ENCODE data around the gene GIPR.

- no peak for TF ChIP-seq USF1 (IDR thresholded peaks at IDR 0.05; ENCODE audit: borderline replicate concordance, low read depth)
- no peak for TF ChIP-seq EP300 (IDR thresholded peaks at IDR 0.05; ENCODE audit: borderline replicate concordance in 1 of 2, low read depth in 1 of 2, low read length in 1 of 2)
- no peak for TF ChIP-seq GATA2 (CRISPR knock-in tag; IDR thresholded peaks at IDR 0.05)
- no peak for TF ChIP-seq POLR2AphosphoS5 (IDR thresholded peaks at IDR 0.05; ENCODE audit: low read depth, low read length)
- no peak for TF ChIP-seq SIN3A (IDR thresholded peaks at IDR 0.05; ENCODE audit: borderline replicate concordance, low read depth, low read length)
These were observed 48.5 kb downstream of the GIPR start for GRCh38 chr19:45716359-45717130.
